Endothelial cell (in vitro differentiated cells): ENCODE measurements around the gene PIP4K2C. TPM values are rescaled to one million over a fixed set of nuclear protein-coding genes. Genes with fewer than 3 reads are reported as not detected.

Experiments
- DNase-seq: peaks from one replicate; pipeline ENCODE4 v3.0.0; 2021; ENCODE audit warnings: low spot score
- H3K27ac Mint-ChIP-seq: one replicate; pipeline ENCODE4 v1.8.0; 2021; ENCODE audit warnings: mixed read lengths, inconsistent platforms; ENCODE audit not compliant: unreplicated experiment
- H3K27me3 Mint-ChIP-seq: one replicate; pipeline ENCODE4 v1.8.0; 2021; ENCODE audit warnings: mild to moderate bottlenecking, moderate library complexity, mixed read lengths, inconsistent platforms; ENCODE audit not compliant: unreplicated experiment
- H3K36me3 Mint-ChIP-seq: one replicate; pipeline ENCODE4 v1.8.0; 2021; ENCODE audit warnings: mild to moderate bottlenecking, low read depth, mixed read lengths, inconsistent platforms; ENCODE audit not compliant: unreplicated experiment
- H3K4me1 Mint-ChIP-seq: one replicate; pipeline ENCODE4 v1.8.0; 2021; ENCODE audit warnings: mild to moderate bottlenecking, mixed read lengths, inconsistent platforms; ENCODE audit not compliant: unreplicated experiment
- H3K4me3 Mint-ChIP-seq: one replicate; pipeline ENCODE4 v1.8.0; 2021; ENCODE audit warnings: mild to moderate bottlenecking, mixed read lengths, inconsistent platforms; ENCODE audit not compliant: unreplicated experiment
- H3K9me3 Mint-ChIP-seq: one replicate; pipeline ENCODE4 v1.8.0; 2021; ENCODE audit warnings: mixed read lengths, inconsistent platforms; ENCODE audit not compliant: unreplicated experiment
- total RNA-seq: library from RNA; stranded (reverse); fragmentation: NEBNext Ultra II Directional; extraction: Animal tissue kit (Norgen Biotek cat#: 25700); gene quantifications from one replicate; pipeline ENCODE4 v1.2.1, GENCODE V29; 2021; ENCODE audit not compliant: unreplicated experiment
- TF ChIP-seq, protein P1 (sequence below): fragments of 200-600 bp; sonication (generic); IDR thresholded peaks from one replicate; pipeline ENCODE4 v1.5.0; 2021; ENCODE audit warnings: antibody characterized with exemption; ENCODE audit not compliant: unreplicated experiment

The PIP4K2C gene
- total RNA-seq, 1 donor from 2014 or later = 18.5 TPM

DNA sequence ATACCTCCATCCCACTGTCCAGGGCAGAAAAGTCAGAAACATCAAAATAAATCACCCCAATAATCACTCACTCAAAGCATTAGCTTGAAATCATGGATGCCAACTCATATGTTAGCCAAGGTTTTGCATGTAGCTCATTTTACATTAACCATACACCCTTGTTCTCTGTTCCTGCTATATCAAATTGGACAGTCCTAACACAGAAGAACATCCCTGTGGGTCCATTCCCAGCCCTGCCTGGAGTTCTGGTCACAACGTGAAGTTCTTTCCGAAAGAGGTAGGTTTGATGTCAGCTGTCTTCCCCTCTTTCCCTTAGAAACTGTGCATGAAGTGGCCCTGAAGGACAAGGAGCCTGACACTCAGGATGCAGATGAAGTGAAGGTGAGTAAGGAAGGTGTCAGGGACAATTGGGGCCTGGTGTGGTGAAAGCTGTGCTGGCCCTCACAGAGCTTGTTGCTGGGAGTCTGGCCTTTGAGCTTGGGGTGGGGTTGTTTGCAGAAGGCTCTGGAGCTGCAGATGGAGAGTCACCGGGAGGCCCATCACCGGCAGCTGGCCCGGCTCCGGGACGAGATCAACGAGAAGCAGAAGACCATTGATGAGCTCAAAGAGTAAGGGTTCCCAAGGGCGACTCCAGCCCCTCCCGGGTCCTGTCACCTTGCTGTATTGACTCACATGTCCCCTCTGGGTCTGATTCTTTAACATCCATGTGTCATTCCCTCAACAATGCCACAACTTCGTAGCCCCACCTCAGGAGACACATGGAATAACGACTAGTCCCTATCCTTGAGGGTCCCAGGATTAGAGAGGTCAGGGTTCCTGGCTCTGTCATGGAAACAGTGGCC lies 15.0 kb upstream of the PIP4K2C start:
- H3K9me3 Mint-ChIP-seq = no peaks in the 10 kb centered on the region
- H3K27ac Mint-ChIP-seq = no peak overlapping the region
- peaks cover 2% of the 10 kb centered on the region for H3K4me1 Mint-ChIP-seq
- TF ChIP-seq, protein P1, sequence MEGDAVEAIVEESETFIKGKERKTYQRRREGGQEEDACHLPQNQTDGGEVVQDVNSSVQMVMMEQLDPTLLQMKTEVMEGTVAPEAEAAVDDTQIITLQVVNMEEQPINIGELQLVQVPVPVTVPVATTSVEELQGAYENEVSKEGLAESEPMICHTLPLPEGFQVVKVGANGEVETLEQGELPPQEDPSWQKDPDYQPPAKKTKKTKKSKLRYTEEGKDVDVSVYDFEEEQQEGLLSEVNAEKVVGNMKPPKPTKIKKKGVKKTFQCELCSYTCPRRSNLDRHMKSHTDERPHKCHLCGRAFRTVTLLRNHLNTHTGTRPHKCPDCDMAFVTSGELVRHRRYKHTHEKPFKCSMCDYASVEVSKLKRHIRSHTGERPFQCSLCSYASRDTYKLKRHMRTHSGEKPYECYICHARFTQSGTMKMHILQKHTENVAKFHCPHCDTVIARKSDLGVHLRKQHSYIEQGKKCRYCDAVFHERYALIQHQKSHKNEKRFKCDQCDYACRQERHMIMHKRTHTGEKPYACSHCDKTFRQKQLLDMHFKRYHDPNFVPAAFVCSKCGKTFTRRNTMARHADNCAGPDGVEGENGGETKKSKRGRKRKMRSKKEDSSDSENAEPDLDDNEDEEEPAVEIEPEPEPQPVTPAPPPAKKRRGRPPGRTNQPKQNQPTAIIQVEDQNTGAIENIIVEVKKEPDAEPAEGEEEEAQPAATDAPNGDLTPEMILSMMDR = no peak
- H3K4me3 Mint-ChIP-seq = no peak overlapping the region
- H3K36me3 Mint-ChIP-seq = no peaks in the 10 kb centered on the region
- peaks cover 14% of the 10 kb centered on the region for H3K27me3 Mint-ChIP-seq
- no peak for DNase-seq

DNA sequence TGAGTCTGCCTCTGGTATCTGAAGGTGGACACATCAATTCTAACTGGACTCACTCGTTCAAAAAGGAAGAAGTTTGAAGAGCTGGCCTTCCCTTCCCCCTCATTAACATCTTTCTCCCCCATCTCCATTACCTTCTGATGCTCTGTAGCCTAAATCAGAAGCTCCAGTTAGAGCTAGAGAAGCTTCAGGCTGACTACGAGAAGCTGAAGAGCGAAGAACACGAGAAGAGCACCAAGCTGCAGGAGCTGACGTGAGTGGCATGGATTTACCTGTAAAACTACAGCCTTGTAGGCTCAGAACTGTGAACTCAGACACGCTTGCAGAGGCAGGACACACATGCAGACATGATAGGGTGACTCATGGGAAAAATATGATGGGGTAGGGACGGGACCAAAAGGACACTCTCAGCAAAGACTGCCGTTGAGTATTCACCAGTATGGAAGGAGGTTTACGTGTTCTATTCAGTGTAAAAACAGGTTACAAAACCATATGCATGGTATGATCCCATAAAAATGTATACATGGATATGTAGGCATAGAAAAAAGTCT lies 14.3 kb upstream of the PIP4K2C start:
- no peaks in the 10 kb centered on the region for H3K36me3 Mint-ChIP-seq
- no peak for DNase-seq
- TF ChIP-seq, protein P1 = no peak

DNA sequence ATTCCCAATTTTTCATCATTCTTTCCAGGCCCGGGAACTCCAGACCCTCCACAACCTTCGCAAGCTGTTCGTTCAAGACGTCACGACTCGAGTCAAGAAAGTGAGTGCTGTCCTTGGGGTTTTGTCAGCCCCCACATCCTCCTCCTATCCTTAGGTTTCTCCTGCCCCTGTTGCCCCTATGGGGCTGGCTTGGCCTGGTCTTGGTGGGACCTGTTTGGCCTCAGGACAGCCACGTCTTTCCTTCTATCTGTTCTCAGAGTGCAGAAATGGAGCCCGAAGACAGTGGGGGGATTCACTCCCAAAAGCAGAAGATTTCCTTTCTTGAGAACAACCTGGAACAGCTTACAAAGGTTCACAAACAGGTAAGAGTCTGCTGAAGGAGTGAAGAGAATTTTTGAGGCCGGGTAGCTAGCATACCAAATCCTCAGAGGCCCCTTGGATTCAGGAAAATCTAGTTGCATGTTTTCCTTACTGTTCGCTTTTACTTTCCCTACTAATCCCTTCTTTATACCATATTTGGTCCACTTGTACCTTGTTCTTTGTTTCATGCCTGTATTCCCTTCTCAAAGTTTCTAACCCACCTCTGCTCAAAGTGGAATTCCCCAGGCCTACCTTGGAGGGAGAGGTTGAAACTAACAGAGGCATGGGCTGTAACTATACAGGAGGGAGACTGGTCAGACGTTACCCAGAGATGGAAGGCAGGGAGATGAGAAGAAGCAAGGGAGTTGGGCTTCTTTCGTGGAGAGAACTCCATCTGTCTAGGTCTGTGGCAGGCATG lies 12.8 kb upstream of the PIP4K2C start:
- DNase-seq = no peak
- Mint-ChIP-seq H3K36me3 (no peaks in the 10 kb centered on the region), H3K27ac (no peak overlapping the region), H3K27me3 (peaks cover 14% of the 10 kb centered on the region), H3K9me3 (no peaks in the 10 kb centered on the region), H3K4me1 (peaks cover 3% of the 10 kb centered on the region), H3K4me3 (no peak overlapping the region)
- TF ChIP-seq, protein P1 = no peak

More for the DNA sequence above, 14.3 kb upstream of the PIP4K2C start:
- Mint-ChIP-seq H3K27ac (no peak overlapping the region), H3K4me3 (no peak overlapping the region), H3K9me3 (no peaks in the 10 kb centered on the region), H3K27me3 (peaks cover 14% of the 10 kb centered on the region), H3K4me1 (peaks cover 2% of the 10 kb centered on the region)

DNA sequence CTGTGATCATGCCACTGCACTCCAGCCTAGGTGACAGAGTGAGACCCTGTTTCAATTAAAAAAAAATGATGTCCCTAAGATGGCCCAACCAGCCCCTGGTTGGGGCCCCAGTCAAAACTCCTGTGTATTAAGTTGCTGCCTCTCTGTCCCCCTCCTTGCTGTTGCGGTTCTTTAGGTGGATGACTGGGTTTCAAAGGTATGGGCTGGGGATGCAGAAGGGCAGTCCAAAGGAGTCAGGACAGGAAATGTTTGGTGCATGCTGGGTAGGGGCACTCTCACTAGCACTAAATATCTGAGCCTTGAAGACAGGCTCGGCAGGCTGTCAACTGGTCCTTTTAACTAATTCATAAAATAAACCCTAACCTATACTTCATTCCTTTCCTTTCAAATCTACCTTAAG lies 12.0 kb upstream of the PIP4K2C start:
- Mint-ChIP-seq H3K4me3 (no peak overlapping the region), H3K27me3 (peaks cover 13% of the 10 kb centered on the region), H3K9me3 (no peaks in the 10 kb centered on the region), H3K36me3 (no peaks in the 10 kb centered on the region), H3K4me1 (peaks cover 7% of the 10 kb centered on the region), H3K27ac (no peak overlapping the region)
- DNase-seq = no peak
- TF ChIP-seq, protein P1 = no peak
